ENCODE measurements around the gene PAN2.
"Not testable (repeated sequence)": the region's sequence is repeated elsewhere in the genome, so short reads cannot be mapped to it uniquely, and the experiment has no call there.

PAN2 gene

DNA sequence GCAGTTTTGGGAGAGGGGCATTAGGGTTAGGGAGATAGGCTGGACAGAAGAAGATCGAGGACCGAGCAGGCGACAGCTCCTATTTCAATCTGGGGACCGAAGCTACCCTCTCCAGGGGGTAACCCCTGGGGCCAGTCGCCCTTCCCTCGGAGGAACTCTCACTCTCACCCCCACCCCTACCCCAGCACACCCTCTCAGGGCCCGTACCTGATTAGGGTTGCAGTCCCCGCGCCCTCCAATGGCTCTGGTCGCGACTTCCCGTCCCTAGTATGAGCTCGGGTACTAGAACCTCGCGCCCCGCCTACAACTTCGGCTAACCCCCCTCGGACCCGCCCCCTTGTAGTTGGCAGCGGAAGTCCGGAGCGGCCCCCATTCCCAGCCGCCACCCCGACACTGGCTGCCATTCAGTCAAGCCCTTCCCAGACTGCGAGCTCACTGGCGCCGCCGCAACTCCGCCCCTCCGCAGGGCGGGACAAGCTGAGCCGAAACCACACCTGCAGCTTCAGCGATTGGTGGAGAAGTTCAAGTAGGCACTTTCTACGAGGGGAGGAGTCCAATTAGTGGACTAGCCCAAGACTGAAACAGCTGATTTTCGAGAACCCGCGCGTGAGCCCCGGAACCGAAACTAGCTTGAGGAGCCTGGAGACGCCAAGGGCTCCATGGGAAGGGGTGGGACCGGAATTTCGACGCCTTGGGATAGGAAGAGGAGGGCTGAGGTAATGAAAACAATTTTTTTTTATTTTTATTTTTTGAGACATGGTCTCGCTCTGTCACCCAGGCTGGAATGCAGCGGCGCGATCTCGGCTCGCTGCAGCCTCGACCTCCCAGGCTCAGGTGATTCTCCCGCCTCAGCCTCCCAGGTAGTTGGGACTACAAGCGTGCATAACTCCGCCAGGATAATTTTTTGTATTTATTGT, 26.3 kb upstream of the PAN2 start, which contains the start of gene STAT2:
Gene STAT2 (minus strand): TSS at position 257 of the 917 bp plus-strand sequence. CDS start 3,536 bp downstream, outside the sequence.
- TF ChIP-seq, protein P1, sequence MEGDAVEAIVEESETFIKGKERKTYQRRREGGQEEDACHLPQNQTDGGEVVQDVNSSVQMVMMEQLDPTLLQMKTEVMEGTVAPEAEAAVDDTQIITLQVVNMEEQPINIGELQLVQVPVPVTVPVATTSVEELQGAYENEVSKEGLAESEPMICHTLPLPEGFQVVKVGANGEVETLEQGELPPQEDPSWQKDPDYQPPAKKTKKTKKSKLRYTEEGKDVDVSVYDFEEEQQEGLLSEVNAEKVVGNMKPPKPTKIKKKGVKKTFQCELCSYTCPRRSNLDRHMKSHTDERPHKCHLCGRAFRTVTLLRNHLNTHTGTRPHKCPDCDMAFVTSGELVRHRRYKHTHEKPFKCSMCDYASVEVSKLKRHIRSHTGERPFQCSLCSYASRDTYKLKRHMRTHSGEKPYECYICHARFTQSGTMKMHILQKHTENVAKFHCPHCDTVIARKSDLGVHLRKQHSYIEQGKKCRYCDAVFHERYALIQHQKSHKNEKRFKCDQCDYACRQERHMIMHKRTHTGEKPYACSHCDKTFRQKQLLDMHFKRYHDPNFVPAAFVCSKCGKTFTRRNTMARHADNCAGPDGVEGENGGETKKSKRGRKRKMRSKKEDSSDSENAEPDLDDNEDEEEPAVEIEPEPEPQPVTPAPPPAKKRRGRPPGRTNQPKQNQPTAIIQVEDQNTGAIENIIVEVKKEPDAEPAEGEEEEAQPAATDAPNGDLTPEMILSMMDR (IDR thresholded peaks at IDR 0.05; ENCODE audit: borderline replicate concordance, control extremely low read depth, extremely low read depth, insufficient read depth, missing control alignments) = no peak
- in situ Hi-C loops (cut with MboI; ENCODE audit: low sequenced_read_pairs, unreplicated experiment) = no loop called here

DNA sequence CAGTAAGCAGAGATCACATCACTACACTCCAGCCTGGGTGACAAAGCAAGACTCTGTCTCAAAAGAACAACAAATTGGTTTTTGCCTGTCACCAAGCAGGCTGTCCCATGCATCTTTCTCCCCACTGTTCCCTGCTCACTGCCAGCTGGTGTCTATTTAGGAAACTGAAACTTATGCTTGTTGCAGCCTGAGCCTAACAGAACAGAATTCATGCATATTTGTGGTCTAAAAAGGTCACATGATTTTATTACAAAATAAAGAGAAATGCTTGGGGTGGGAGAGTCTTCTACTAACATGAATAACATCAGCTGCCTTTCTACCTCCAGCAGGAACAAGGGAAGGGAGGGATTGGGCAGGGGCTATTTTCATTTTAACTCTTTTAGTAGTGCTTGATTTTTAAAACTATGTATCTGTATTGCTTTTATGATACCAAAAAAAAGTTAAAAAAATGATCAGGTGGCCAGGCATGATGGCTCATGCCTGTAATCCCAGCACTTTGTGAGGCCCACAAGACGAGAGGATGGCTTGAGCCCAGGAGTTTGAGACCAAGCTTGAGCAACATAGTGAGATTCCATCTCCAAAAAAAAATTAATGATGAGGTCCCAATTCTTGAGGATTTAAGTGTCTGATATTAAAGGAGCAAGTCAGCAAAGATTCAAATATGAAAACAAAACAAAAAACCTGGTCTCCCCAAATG, 25.2 kb upstream of the PAN2 start:
- DNase-seq (ENCODE audit: low spot score) = no peak
- TF ChIP-seq, protein P1 (IDR thresholded peaks at IDR 0.05; ENCODE audit: borderline replicate concordance, control extremely low read depth, extremely low read depth, insufficient read depth, missing control alignments) = no peak
- in situ Hi-C loops (cut with MboI; ENCODE audit: low sequenced_read_pairs, unreplicated experiment) = no loop called here

More for the DNA sequence above, 26.3 kb upstream of the PAN2 start, which contains the start of gene STAT2:
- peak; percentile 95 for DNase-seq (ENCODE audit: low spot score)

DNA sequence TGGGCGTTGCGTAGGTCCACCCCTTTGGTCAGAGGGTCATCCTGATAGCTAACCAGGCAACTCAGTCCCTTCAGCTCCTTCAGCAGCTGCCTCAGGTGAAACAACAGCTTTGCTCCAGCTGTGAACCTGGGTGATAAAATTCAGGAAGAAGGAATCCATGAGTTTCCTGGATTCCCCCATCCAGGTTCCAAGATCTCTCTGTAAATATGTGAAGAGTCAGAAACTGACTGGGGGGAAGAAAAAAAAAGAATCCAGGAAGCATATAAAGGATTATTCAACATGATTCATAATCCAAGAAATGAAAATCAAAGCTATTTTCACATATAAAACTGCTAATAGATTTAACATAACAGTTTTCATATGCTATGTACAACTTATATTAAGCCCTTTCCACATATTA, 17.5 kb upstream of the PAN2 start:
- in situ Hi-C loops (cut with MboI; ENCODE audit: low sequenced_read_pairs, unreplicated experiment) = no loop called here
- TF ChIP-seq, protein P1 (IDR thresholded peaks at IDR 0.05; ENCODE audit: borderline replicate concordance, control extremely low read depth, extremely low read depth, insufficient read depth, missing control alignments) = no peak
- no peak for DNase-seq (ENCODE audit: low spot score)

DNA sequence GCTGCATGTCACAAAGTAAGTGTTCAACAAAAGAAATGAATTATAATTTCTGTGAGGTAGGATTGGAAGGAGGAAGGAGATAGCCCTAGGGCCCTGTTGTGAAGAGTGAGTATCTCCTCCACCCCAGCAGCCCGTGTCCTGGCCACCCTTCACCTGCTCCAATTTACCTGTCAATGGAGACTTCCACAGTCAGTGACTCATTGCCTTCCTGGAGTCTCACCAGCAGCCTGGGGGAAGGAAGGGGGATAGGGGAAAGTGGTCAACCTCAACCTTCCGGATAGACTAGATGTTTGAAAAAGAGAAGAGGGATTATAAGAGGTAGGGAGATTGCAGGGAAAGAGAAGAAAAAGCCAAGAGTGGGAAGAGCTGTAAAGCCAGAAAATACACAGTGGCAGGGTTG, 16.9 kb upstream of the PAN2 start:
- DNase-seq (ENCODE audit: low spot score) = no peak
- in situ Hi-C loops (cut with MboI; ENCODE audit: low sequenced_read_pairs, unreplicated experiment) = no loop called here
- TF ChIP-seq, protein P1 (IDR thresholded peaks at IDR 0.05; ENCODE audit: borderline replicate concordance, control extremely low read depth, extremely low read depth, insufficient read depth, missing control alignments) = no peak

DNA sequence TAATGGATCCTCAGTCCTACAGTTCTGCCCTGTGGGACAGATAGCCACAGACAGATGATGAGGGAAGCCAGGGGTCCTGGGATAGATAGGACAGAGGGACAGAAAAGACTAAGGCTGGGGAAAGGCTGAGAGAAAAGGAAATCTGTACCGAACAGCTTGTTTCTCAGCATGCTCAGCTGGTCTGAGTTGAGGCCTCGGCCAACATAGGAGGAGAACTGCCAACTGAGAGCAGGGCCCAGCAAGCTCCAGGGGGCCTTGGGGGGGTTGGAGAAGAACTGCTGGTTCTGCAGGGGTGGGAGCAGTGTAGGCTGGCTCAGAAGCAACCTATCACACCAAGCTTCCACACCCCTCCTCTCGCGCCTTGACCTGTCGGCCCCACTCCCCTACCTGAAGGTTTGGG, 15.0 kb upstream of the PAN2 start:
- in situ Hi-C loops (cut with MboI; ENCODE audit: low sequenced_read_pairs, unreplicated experiment) = no loop called here
- TF ChIP-seq, protein P1 (IDR thresholded peaks at IDR 0.05; ENCODE audit: borderline replicate concordance, control extremely low read depth, extremely low read depth, insufficient read depth, missing control alignments) = no peak
- no peak for DNase-seq (ENCODE audit: low spot score)

DNA sequence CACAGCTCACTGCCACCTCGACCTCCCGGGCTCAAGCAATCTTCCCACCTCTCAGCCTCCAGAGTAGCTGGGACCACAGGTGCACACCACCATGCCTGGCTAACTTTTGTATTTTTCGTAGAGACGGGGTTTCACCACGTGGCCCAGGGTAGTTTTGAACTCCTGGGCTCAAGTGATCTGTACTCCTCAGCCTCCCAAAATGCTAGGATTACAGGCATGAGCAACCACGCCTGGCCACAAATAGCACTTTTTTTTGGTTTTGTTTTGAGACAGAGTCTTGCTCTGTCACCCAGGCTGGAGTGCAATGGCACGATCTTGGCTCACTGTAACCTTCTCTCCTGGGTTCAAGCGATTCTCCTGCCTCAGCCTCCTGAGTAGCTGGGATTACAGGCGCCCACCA, 13.5 kb upstream of the PAN2 start:
- DNase-seq (ENCODE audit: low spot score); in situ Hi-C loops (cut with MboI; ENCODE audit: low sequenced_read_pairs, unreplicated experiment): not testable (repeated sequence)

DNA sequence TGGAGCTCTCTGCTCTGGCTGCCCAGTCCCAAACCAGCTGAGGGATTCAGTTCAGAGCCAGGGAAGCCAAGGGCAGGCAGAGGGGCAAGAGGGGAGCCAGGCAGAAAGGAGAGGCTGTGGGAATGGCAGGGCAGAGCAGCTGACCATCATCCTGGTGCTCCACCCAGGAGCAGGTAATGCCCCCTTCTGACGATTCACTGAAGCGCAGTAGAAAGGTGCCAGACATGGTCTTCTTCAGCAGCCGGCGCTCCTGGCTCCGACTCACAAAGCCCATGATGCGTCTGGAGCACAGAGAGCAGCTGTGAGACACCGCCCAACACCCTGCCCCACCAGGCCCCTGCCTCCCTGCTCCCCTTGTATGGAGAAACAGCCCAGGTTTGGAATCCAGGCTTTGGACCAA, 12.9 kb upstream of the PAN2 start:
- in situ Hi-C loops (cut with MboI; ENCODE audit: low sequenced_read_pairs, unreplicated experiment) = no loop called here
- TF ChIP-seq, protein P1 (IDR thresholded peaks at IDR 0.05; ENCODE audit: borderline replicate concordance, control extremely low read depth, extremely low read depth, insufficient read depth, missing control alignments) = no peak
- no peak for DNase-seq (ENCODE audit: low spot score)

DNA sequence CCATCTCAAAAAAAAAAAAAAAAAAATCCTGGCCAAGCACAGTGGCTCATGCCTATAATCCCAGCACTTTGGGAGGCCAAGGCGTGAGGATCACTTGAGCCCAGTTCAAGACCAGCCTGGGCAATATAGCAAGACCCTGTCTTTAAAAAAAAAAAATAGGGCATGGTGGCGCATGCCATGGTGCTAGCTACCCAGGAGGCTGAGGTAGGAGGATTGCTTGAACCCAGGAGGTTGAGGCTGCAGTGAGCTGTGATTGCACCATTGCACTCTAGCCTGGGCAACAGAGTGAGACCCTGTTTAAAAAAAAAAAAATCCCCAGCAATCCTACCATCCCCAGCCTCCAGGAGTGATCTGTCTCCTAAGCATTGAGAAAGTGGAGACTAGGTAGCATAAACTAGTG, 8.5 kb upstream of the PAN2 start:
- in situ Hi-C loops (cut with MboI; ENCODE audit: low sequenced_read_pairs, unreplicated experiment); DNase-seq (ENCODE audit: low spot score): not testable (repeated sequence)

Data from GM13976 (cell line).